Bone marrow (tissue), 2 donors: ENCODE data around the gene STPG3.

ENCODE experiments used
- DNase-seq, 2 donors: peaks; one replicate each; lab custom pipeline; 2025; lab: John Stamatoyannopoulos, UW

STPG3 gene

GRCh38 chr9:137251194-137251461 is at the start of gene STPG3:
Gene STPG3 (plus strand): TSS chr9:137251286. CDS start chr9:137251287, 1 bp downstream.
- no peak for DNase-seq

GRCh38 chr9:137202966-137203365 is 48.1 kb upstream of the STPG3 start:
- no peak for DNase-seq

GRCh38 chr9:137204731-137205125 is 46.4 kb upstream of the STPG3 start:
- no peak for DNase-seq

GRCh38 chr9:137205126-137206069 is 45.7 kb upstream of the STPG3 start, which contains the start of the genes NDOR1 and TMEM203:
Gene NDOR1 (plus strand): TSS chr9:137205700. CDS start chr9:137205778, 78 bp downstream.
Gene TMEM203 (minus strand): TSS chr9:137205648. CDS start chr9:137205414, 234 bp downstream.
- DNase-seq = peak; percentile 69 to 89

- no peak for DNase-seq
Measured at GRCh38 chr9:137206602-137207001, 44.5 kb upstream of the STPG3 start.

GRCh38 chr9:137211532-137211931 is 39.6 kb upstream of the STPG3 start:
- no peak for DNase-seq

GRCh38 chr9:137212520-137212919 is 38.6 kb upstream of the STPG3 start:
- no peak for DNase-seq

GRCh38 chr9:137213160-137214060 is 37.7 kb upstream of the STPG3 start:
- no peak for DNase-seq

GRCh38 chr9:137214620-137215019 is 36.5 kb upstream of the STPG3 start:
- no peak for DNase-seq

GRCh38 chr9:137215196-137215986 is 35.7 kb upstream of the STPG3 start:
- no peak for DNase-seq

GRCh38 chr9:137216188-137216965 is 34.7 kb upstream of the STPG3 start:
- DNase-seq = no peak

- DNase-seq = no peak
Measured at GRCh38 chr9:137217276-137218211, 33.5 kb upstream of the STPG3 start.

GRCh38 chr9:137218212-137218753 is 32.8 kb upstream of the STPG3 start:
- no peak for DNase-seq

GRCh38 chr9:137218754-137219271 is 32.3 kb upstream of the STPG3 start:
- no peak for DNase-seq

GRCh38 chr9:137219757-137220316 is 31.2 kb upstream of the STPG3 start:
- no peak for DNase-seq

- no peak for DNase-seq
Measured at GRCh38 chr9:137220317-137221094, 30.6 kb upstream of the STPG3 start.

GRCh38 chr9:137221095-137221505 is 30.0 kb upstream of the STPG3 start:
- no peak for DNase-seq

GRCh38 chr9:137221506-137222111 is 29.5 kb upstream of the STPG3 start:
- no peak for DNase-seq
